Parathyroid adenoma (tissue), 2 donors: ENCODE results near the gene SPRTN.

Experiments used
- H2AFZ ChIP-seq: fragments of 300-600 bp; sonication (generic); one replicate; pipeline ENCODE4 v1.7.0; 2017; ENCODE audit warnings: antibody characterized with exemption, mild to moderate bottlenecking
- H3K27ac ChIP-seq: fragments of 300-600 bp; sonication (generic); one replicate; pipeline ENCODE4 v1.7.0; 2017
- H3K27me3 ChIP-seq: fragments of 300-600 bp; sonication (generic); one replicate; pipeline ENCODE4 v1.7.0; 2017; ENCODE audit warnings: low read length; ENCODE audit not compliant: control insufficient read depth, insufficient read depth
- H3K36me3 ChIP-seq: fragments of 300-600 bp; sonication (generic); one replicate; pipeline ENCODE4 v1.7.0; 2017; ENCODE audit warnings: low read length; ENCODE audit not compliant: control insufficient read depth, insufficient read depth
- H3K4me1 ChIP-seq: fragments of 300-600 bp; sonication (generic); one replicate; pipeline ENCODE4 v1.7.0; 2017; ENCODE audit warnings: control low read depth
- H3K4me2 ChIP-seq: fragments of 300-600 bp; sonication (generic); one replicate; pipeline ENCODE4 v1.7.0; 2017; ENCODE audit warnings: low read length
- H3K4me3 ChIP-seq: fragments of 300-600 bp; sonication (generic); one replicate; pipeline ENCODE4 v1.7.0; 2017; ENCODE audit warnings: low read depth, low read length
- H3K79me2 ChIP-seq: fragments of 300-600 bp; sonication (generic); one replicate; pipeline ENCODE4 v1.7.0; 2017; ENCODE audit warnings: control low read depth
- H3K9ac ChIP-seq: fragments of 300-600 bp; sonication (generic); one replicate; pipeline ENCODE4 v1.7.0; 2017; ENCODE audit warnings: mild to moderate bottlenecking
- H3K9me3 ChIP-seq: fragments of 300-600 bp; sonication (generic); one replicate; pipeline ENCODE4 v1.7.0; 2017; ENCODE audit warnings: low read length; ENCODE audit not compliant: control insufficient read depth
- TF ChIP-seq, protein P1 (sequence below): fragments of 300-600 bp; sonication (generic); IDR thresholded peaks from one replicate; pipeline ENCODE4 v1.7.0; 2017; ENCODE audit warnings: antibody characterized with exemption, mild to moderate bottlenecking
- donor health status: primary hyperparathyroidism.

SPRTN gene

GRCh38 chr1:231311720-231312431, 26.2 kb upstream of the SPRTN start:
- Histone ChIP-seq H3K4me2 (no peak overlapping the region), H3K36me3 (no peaks in the 10 kb centered on the region), H3K79me2 (no peaks in the 10 kb centered on the region), H3K27ac (no peak overlapping the region), H3K4me1 (no peaks in the 10 kb centered on the region), H3K27me3 (no peaks in the 10 kb centered on the region), H3K9me3 (no peaks in the 10 kb centered on the region), H2AFZ (no peak overlapping the region), H3K9ac (no peak overlapping the region), H3K4me3 (no peak overlapping the region)
- TF ChIP-seq, protein P1, sequence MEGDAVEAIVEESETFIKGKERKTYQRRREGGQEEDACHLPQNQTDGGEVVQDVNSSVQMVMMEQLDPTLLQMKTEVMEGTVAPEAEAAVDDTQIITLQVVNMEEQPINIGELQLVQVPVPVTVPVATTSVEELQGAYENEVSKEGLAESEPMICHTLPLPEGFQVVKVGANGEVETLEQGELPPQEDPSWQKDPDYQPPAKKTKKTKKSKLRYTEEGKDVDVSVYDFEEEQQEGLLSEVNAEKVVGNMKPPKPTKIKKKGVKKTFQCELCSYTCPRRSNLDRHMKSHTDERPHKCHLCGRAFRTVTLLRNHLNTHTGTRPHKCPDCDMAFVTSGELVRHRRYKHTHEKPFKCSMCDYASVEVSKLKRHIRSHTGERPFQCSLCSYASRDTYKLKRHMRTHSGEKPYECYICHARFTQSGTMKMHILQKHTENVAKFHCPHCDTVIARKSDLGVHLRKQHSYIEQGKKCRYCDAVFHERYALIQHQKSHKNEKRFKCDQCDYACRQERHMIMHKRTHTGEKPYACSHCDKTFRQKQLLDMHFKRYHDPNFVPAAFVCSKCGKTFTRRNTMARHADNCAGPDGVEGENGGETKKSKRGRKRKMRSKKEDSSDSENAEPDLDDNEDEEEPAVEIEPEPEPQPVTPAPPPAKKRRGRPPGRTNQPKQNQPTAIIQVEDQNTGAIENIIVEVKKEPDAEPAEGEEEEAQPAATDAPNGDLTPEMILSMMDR, result no peak

DNA sequence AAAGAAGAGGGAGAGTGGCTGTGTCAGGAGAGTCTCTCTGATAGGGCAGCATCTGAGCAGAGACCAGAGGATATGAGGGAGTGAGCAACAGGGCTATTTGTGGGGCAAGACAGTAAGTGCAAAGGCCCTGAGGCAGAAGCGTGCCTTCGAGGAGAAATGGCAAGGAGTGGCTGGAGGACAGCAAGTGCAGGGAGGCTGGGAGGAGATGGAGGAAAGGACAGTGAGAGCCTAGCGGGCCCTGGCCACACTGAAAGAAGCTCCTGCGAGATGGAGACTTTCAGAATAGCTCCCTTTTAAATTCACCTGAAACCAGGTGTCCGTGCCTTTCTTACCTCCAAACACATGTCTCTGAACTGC, 25.7 kb upstream of the SPRTN start:
- TF ChIP-seq, protein P1, result no peak
- Histone ChIP-seq H3K4me3 (no peak overlapping the region), H3K36me3 (no peaks in the 10 kb centered on the region), H3K79me2 (no peaks in the 10 kb centered on the region), H3K9ac (no peak overlapping the region), H3K27me3 (no peaks in the 10 kb centered on the region), H3K4me2 (no peak overlapping the region), H3K9me3 (no peaks in the 10 kb centered on the region), H3K4me1 (no peaks in the 10 kb centered on the region), H3K27ac (no peak overlapping the region), H2AFZ (no peak overlapping the region)

- Histone ChIP-seq H3K9ac (no peak overlapping the region), H3K9me3 (no peaks in the 10 kb centered on the region), H2AFZ (no peak overlapping the region), H3K4me2 (no peak overlapping the region), H3K27me3 (no peaks in the 10 kb centered on the region), H3K27ac (no peak overlapping the region), H3K4me1 (no peaks in the 10 kb centered on the region), H3K36me3 (no peaks in the 10 kb centered on the region), H3K79me2 (no peaks in the 10 kb centered on the region), H3K4me3 (no peak overlapping the region)
- TF ChIP-seq, protein P1, result no peak
Observed at GRCh38 chr1:231313661-231314060, 24.4 kb upstream of the SPRTN start.

DNA sequence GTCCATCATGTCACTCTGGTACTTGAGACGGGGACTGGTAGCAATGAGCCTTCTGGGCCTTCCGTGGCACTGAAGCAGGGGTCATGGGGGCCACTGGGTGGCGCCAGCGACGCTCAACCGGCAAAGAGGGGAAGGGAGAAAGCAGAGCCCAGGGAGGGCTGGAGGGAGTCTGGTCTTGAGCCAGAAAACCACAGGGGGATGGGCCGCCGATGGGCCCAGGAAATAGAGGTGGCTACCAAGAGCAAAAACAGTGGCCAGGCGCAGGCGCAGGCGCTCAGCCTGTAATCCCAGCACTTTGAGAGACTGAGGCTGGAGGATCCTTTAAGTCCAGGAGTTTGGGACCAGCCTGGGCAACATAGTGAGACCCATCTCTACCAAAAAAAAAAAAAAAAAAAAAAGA, 22.2 kb upstream of the SPRTN start:
- H3K9me3 ChIP-seq, result no peaks in the 10 kb centered on the region
- no peak overlapping the region for H3K4me2 ChIP-seq
- no peak overlapping the region for H2AFZ ChIP-seq
- H3K4me1 ChIP-seq, result no peaks in the 10 kb centered on the region
- TF ChIP-seq, protein P1, result no peak
- no peaks in the 10 kb centered on the region for H3K79me2 ChIP-seq
- no peaks in the 10 kb centered on the region for H3K36me3 ChIP-seq
- no peak overlapping the region for H3K9ac ChIP-seq
- no peak overlapping the region for H3K27ac ChIP-seq
- H3K4me3 ChIP-seq, result no peak overlapping the region
- H3K27me3 ChIP-seq, result no peaks in the 10 kb centered on the region
